Left ventricle myocardium superior (tissue), 1 donor: Measurements from ENCODE around the gene ACAD10. TPM values are rescaled to one million over a fixed set of nuclear protein-coding genes. Genes with fewer than 3 reads are reported as not detected.

Source experiments
- ATAC-seq: fragments of 200-7000 bp; cut with Tn5 transposase; one replicate; pipeline ENCODE4 v1.9.1; 2020; ENCODE audit warnings: mild to moderate bottlenecking, moderate library complexity
- DNase-seq: peaks from one replicate; pipeline ENCODE4 v3.0.0-alpha.2; 2020
- intact Hi-C: fragments of 100-400 bp; cut with micrococcal nuclease; formaldehyde crosslinking; loops from one replicate; pipeline ENCODE4 v1.11.0; 2022
- total RNA-seq: library from RNA; stranded (reverse); fragmentation: NEBNext Ultra II Directional; extraction: Animal tissue kit (Norgen Biotek cat#: 25700); gene quantifications from one replicate; pipeline ENCODE4 v1.2.1, GENCODE V29; 2021
- donor health status: DM: no; HTN: yes; CAD: no; lungs with severe emphysema.

The ACAD10 gene
- total RNA-seq, 1 donor from 2014 or later: 35.8 TPM

- intact Hi-C loops: no loop called here
Measured at GRCh38 chr12:111767362-111768158, 81.7 kb downstream of the ACAD10 start.

GRCh38 chr12:111768159-111768895 is 82.5 kb downstream of the ACAD10 start:
- intact Hi-C loops: no loop called here
- ATAC-seq (no peak), DNase-seq (no peak)

More at GRCh38 chr12:111767362-111768158, 81.7 kb downstream of the ACAD10 start:
- DNase-seq (peak; percentile 44), ATAC-seq (peak; percentile 37)

GRCh38 chr12:111769599-111769998 is 83.7 kb downstream of the ACAD10 start:
- no peak for ATAC-seq
- DNase-seq: no peak
- intact Hi-C loops: no loop called here

- intact Hi-C loops: no loop called here
- DNase-seq: peak; percentile 77
Measured at GRCh38 chr12:111773801-111774551, 88.1 kb downstream of the ACAD10 start.

GRCh38 chr12:111775205-111776193 is 89.6 kb downstream of the ACAD10 start:
- ATAC-seq (peak; percentile 80), DNase-seq (peak; percentile 87)
- intact Hi-C loops: no loop called here

More at GRCh38 chr12:111773801-111774551, 88.1 kb downstream of the ACAD10 start:
- ATAC-seq: peak; percentile 72

GRCh38 chr12:111776836-111777344 is 91.0 kb downstream of the ACAD10 start:
- intact Hi-C loops: no loop called here
- ATAC-seq: no peak
- no peak for DNase-seq

- peak; percentile 37 for DNase-seq
- intact Hi-C loops: no loop called here
- ATAC-seq: peak; percentile 11
Measured at GRCh38 chr12:111777345-111778045, 91.6 kb downstream of the ACAD10 start.

GRCh38 chr12:111780166-111780565 is 94.3 kb downstream of the ACAD10 start:
- ATAC-seq (no peak), DNase-seq (no peak)
- intact Hi-C loops: no loop called here

GRCh38 chr12:111780615-111781014 is 94.8 kb downstream of the ACAD10 start:
- ATAC-seq (no peak), DNase-seq (no peak)
- intact Hi-C loops: no loop called here

GRCh38 chr12:111781085-111781658 is 95.3 kb downstream of the ACAD10 start:
- DNase-seq (no peak), ATAC-seq (no peak)
- intact Hi-C loops: no loop called here

- no peak for ATAC-seq
- intact Hi-C loops: no loop called here
- no peak for DNase-seq
Measured at GRCh38 chr12:111783046-111783445, 97.2 kb downstream of the ACAD10 start.

- intact Hi-C loops: no loop called here
- ATAC-seq: no peak
- no peak for DNase-seq
Measured at GRCh38 chr12:111784953-111785352, 99.1 kb downstream of the ACAD10 start.

GRCh38 chr12:111785651-111786050 is 99.8 kb downstream of the ACAD10 start:
- ATAC-seq: no peak
- intact Hi-C loops: no loop called here
- DNase-seq: no peak

GRCh38 chr12:111788178-111788654 is 102.4 kb downstream of the ACAD10 start:
- intact Hi-C loops: no loop called here
- DNase-seq: peak; percentile 60
- ATAC-seq: peak; percentile 81

- intact Hi-C loops: no loop called here
- no peak for ATAC-seq
- no peak for DNase-seq
Measured at GRCh38 chr12:111789779-111790178, 103.9 kb downstream of the ACAD10 start.

- DNase-seq: no peak
- intact Hi-C loops: no loop called here
- no peak for ATAC-seq
Measured at GRCh38 chr12:111791507-111791906, 105.7 kb downstream of the ACAD10 start.

GRCh38 chr12:111792155-111792855 is 106.5 kb downstream of the ACAD10 start:
- ATAC-seq: peak; percentile 85
- intact Hi-C loops: no loop called here
- peak; percentile 73 for DNase-seq
